HG03095 (cell line): ENCODE results near the gene PISD.

ENCODE experiments used
- ATAC-seq: cut with Tn5 transposase; IDR thresholded peaks from one replicate; pipeline ENCODE4 v1.9.1; 2021; ENCODE audit warnings: moderate library complexity; ENCODE audit not compliant: unreplicated experiment

Gene PISD

GRCh38 chr22:31626427-31627150, 35.4 kb downstream of the PISD start:
- ATAC-seq = no peak

GRCh38 chr22:31625661-31626426, 36.2 kb downstream of the PISD start:
- no peak for ATAC-seq

DNA sequence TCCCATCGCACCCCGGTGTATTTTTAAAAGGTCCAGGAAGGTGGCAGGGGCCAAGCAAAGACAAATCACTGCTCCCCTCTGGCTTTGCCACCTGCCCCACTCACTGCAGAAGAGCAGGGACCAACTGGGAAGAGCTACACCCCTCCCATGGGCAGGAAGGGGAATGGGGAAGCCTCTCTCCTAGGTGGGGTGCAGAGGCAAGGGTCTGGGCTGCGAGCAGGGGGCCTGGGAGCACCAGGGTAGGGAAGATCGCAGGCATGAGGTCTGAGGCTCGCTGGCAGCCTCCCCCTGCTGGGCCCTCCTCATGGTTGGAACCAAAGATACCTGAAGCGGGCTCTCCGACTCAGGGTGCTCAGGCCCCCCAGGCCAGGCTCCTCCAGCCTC, 36.8 kb downstream of the PISD start:
- no peak for ATAC-seq

GRCh38 chr22:31623592-31624304, 38.3 kb downstream of the PISD start:
- ATAC-seq = no peak

GRCh38 chr22:31622980-31623379, 39.0 kb downstream of the PISD start:
- no peak for ATAC-seq

- no peak for ATAC-seq
These were observed 40.4 kb downstream of the PISD start for GRCh38 chr22:31621507-31622124.

- ATAC-seq = no peak
These were observed 41.1 kb downstream of the PISD start for GRCh38 chr22:31620756-31621480.

DNA sequence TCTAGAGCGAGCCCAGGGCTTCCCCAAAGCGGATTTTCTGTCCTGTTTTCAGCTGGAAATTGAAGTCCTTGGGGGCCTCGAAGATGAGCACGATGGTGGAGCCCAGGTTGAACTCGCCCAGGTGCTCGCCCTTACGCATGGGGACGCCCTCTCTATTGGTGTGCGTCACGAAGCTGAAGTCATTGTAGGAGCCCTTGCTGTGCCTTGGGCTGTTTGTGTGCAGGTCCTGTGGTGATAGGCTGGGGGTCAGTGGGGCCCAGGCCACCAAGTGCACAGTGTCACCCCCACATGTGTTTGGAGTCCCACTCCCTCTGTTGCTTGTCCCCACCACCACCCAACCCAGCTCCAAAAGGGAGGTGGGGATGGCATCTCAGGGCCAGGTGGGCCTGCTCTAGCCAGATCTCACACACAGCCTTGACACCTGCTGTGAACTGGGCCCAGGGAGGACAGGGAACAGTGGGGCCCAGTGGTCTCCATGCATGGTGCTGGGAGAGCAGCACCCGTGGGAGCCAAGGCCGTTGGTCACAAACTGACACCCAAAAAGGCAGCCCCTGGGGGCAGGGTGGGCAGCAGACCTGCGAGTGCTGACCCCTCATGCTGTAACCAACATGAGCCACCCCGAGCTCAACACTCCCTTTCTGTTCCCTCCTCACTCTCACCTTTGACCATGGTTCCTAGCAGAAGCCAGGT, 42.3 kb downstream of the PISD start:
- ATAC-seq = no peak

GRCh38 chr22:31618471-31619176, 43.4 kb downstream of the PISD start:
- no peak for ATAC-seq

- ATAC-seq = no peak
These were observed 44.0 kb downstream of the PISD start for GRCh38 chr22:31618057-31618456.

DNA sequence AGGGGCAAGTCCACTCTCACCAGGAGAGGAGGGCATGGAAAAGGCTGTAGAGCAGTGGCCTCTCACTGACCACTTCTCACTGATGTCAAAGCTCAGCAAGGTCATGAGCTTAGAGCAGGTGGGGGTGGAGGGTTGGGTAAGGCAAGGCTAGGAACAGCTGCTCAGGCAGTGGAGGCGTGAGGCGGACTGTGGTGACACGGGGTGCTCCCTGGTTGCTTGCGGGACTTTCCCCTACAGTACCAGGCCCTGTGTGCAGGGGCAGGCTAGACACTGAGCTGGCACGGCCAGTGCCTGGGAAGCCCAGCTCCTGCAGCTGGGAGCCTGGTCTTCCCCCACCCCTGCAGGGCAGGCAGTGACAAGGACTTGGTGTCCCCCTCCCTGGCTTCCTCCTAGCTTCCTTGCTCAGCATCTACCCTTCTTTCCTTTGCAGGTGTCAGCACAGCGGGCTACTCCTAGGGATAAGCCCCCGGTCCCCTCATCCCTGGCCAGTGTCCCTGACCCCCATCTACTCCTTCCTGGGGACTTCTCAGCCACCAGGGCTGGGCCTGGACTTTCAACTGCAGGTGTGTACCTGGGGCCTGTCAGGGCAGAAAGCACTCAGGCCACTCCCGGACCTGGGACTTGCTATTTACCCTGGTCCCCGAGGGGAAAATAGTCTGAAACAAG, 45.6 kb downstream of the PISD start:
- ATAC-seq = peak; percentile 61

DNA sequence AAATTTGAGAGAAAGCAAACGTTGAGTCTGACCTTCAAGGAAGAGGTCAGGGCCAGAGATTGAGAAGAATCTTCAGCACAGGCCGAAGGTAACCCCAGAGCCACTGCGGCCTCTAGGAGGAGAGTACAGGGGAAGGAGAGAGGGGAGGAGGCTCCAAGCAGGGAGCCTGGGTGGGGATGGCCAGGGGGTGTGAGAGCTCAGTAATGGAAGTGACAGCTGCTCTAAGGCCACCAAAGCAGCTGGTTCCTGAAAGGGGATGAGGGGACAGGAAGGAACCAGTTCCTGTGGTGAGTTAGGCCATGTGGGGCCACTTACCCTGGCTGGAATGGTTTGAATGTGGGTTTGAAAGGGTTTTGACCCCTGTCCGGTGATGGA, 46.1 kb downstream of the PISD start:
- ATAC-seq = peak; percentile 23

DNA sequence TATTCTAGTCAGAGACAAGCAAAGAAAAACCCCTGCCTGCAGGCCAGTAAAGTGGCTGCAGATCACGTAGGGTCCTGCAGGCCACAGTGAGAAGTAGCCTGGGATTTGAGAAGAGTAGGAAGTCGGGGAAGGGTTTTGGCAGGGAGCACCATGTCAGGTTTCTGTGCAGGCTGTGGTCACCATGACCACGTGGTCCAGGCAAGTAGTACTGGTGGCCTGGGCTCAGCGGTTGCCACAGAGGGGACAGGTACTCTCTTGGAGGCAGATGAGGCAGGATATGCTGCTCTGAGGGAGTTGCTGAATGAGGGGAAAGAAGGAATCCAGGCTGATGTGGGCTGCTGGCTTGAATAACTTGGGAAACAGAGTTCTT, 46.5 kb downstream of the PISD start:
- no peak for ATAC-seq

DNA sequence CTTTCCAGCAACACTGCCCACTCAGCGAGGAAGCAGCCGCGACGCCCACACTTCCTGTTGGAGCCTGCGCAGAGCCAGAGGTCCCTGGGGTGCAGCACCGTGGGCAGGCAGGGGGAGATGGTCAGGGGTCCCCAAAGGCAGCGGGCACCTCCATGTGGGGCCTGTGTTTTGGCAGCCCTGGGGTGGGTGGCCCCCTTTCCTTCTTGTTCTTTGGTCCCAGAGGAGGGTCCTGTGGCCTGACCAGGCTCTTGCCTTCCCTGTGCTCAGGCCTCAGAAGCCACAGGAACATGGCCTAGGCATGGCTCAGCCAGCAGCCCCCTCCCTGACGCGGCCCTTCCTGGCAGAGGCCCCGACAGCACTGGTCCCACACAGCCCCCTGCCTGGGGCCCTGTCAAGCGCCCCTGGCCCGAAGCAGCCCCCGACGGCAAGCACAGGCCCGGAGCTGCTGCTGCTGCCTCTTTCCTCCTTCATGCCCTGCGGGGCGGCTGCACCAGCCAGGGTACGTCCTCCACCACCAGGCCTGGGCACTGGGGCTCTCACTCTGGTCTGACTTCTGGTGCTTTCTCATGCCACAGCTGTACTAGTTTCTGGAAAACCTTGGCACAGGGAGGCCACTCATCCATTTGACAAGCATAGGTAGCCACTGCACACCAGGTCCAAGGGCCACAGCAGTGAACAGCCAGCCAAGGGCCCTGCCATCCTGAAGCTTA, 47.1 kb downstream of the PISD start:
- no peak for ATAC-seq

- ATAC-seq = no peak
These were observed 48.1 kb downstream of the PISD start for GRCh38 chr22:31613904-31614296.

GRCh38 chr22:31613286-31613903, 48.6 kb downstream of the PISD start:
- no peak for ATAC-seq

DNA sequence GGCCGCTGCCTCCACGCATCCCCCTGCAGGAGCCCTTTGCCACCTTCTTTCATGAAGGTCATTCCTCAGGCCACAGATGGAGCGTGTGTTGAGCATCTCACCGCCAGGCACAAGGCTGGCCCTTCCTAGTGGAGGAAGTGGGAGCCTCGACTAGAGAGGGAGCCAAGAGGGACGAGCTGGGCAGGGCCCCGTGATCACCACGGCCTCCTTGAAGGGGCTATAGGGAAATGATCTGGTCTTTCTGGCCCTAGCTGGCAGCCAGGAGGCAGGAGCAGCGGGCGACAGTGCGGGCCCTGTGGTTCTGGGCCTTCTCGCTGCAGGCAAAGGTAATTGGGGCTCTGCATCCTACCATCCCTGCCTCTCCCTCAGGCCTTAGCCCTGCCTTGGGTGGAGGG, 49.1 kb downstream of the PISD start:
- no peak for ATAC-seq
